Activated T-helper 1 cell treated with anti-CD3 and anti-CD28 coated beads, Interleukin-2, amount 50 U/mL, for 16 hours (primary cell): ENCODE data around the gene ARHGEF16.

ENCODE experiments used
- DNase-seq, 2 donors: peaks; one replicate each; pipeline ENCODE4 v3.0.0-alpha.2; 2020; ENCODE audit warnings: low read depth in 1 of 2, low spot score in 1 of 2

ARHGEF16 gene

DNA sequence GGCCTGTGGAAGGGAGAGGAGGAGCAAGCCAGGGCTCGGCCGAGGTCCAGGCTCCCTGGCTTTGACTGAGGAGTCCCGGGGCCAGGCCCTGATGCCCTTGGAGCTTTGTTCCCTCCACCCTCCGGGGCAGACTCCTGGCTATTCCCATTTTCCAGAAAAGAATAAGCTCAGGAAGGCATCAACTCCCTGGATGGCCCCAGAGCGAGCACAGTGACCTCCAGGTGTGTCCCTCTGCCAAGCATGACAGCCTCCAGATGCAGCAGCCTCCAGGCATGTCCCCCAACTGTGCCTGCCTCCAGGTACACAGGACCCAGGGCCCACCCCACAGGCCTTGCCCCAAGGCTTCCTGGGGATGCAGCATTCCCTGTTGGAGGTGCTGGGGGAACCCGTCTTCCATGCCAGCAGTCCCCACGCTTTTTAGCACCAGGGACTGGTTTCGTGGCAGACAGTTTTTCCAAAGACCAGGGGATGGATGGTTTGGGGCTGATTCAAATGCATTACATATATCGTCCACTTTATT is 15.7 kb upstream of the ARHGEF16 start:
- DNase-seq = no peak

DNA sequence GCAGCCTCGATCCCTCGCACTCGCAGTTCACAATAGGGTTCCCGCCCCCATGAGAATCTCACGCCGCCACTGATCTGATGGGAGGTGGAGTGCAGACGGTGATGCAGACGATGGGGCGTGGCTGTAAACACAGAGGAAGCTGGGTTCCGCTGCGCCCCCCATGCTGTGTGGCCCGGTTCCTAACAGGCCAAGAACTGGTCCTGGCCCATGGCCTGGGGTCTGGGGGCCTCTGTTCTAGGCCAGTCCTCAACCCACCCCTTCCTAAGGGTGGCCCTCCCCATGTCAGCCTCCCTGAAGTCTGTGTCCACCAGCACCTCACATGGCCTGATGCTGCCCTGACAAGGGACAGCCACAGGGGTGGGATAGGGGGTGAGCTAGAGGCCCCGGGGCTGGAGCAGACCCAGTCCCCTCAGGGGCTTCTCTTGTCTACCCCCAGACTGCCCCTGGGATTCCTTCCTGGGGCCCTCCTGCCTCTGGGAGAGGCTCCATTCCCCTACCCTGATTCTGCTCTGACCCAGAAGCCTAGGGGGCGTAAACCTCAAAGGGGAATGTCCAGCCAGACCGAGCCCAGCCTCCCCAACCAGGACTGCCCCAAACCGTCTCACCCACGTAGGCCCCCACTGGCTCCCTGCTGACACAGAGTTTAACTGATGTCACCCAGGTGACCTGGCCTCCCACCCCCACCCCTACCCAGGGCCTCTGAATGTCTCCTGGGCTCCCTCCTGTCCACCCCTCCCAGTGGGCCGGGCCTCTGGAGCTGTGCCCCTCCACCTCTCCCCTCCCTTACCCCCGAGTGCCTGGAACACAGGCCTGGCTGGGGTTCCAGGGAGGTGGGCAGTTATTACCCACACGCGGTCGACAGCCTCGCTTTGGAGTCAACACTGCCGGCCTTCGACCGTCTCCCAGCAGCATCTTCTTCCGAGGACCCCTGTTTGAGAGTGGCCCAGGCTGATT is 14.8 kb upstream of the ARHGEF16 start:
- DNase-seq = no peak

DNA sequence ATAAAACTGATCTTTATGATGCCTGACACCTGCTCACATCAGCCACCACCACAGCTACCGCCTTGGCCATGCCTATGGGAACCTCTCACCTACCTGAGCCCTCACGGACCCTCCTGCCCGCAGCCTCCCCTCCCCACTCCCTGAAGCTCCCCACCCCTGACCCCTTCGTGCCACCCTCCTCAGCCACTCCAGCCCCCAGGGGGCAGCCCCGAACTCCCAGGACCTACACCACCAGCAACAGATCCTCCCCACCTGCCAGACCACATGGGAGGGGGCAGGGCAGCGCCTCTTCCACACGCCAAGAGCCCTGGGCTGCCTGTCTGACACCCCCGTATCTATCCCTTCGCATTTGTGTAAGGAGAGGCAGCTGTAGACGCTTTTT is 14.2 kb upstream of the ARHGEF16 start:
- DNase-seq = no peak

DNA sequence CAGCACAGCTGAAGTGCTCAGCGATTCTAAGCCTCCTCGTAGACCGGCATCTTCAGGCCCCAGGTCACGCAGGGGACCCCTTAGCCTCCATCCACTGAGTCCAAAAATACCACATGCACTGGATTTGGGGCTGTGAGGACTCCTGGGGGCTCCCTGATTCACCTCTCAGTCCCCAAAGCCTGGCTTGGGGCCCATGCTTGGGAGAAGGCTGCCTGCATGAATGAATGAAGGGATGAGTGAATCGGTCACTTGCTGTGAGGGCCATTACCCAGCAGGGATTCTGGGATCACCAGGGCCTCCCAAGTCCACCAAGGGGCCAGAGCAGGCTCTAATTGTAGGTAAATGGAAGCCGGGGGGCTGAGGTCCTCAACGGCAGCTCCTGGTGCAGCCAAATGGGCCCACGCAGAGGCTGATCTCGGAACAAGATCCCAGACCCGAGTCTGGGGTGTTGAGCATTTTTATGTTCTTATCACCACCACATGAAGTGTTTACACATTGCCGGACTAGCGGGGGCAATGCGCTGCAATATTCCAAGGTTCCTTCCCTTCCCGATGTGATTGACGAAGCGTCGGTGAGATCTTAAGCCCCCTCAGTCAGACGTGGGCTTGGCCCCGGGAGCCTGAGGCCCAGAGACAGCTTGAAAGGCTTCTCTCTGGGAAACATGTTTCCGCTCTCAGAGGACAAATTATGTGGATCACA is 13.6 kb upstream of the ARHGEF16 start:
- no peak for DNase-seq

GRCh38 chr1:3441410-3441847 is 13.0 kb upstream of the ARHGEF16 start:
- no peak for DNase-seq

DNA sequence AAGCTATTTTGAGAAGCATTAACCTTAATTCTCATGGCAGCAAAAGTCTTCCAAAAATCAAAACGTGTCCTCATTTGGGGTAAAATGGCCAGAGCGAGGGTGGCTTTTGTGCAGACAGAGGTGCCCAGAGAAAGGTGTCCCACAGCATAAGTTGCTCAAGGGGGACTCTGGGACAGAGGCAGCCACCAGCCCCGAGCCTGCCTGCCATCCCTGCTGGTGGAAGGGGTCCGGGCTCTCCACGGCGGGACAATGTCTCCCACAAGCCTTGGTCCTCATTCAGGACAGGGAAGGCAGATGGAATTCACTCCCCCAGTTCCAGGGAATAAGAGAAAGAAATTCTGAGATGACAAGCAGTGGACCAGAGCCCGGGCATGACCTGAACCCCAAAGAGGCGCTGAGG is 12.6 kb upstream of the ARHGEF16 start:
- no peak for DNase-seq

GRCh38 chr1:3442331-3442730 is 12.1 kb upstream of the ARHGEF16 start:
- no peak for DNase-seq

DNA sequence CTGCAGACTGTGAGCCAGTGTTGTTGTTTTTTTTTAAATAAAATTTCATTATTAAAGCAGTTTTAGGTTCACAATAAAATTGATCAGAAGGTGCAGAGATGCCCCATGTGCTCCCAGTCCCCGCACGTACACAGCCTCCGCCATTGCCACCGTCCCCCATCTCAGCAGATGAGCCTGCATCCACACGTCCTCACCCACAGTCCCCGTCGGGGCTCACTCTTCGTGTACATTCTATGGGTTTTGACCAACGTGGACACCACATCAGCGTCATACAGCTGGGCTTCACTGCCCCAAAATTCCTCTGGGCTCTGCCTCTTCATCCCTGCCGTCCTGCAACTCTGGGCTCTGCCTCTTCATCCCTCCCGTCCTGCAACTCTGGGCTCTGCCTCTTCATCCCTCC is 11.6 kb upstream of the ARHGEF16 start:
- DNase-seq = no peak

DNA sequence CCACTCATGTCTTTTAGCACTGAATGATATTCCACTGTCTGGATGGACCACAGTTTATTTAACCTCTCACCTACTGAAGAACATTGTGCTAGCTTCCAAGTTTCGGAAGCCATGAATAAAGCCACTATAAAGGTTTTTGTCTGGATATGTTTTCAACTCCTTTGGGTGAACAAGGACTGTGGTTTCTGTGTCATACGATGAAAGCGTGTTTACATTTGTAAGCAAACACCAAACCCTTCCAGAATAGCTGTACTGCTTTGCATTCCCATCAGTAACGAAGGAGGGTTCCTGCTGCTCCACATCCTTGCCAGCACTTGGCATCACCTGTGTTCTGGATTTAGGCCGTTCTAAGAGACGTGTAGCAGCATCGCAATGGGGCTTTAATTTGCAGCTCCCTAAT is 10.7 kb upstream of the ARHGEF16 start:
- no peak for DNase-seq

DNA sequence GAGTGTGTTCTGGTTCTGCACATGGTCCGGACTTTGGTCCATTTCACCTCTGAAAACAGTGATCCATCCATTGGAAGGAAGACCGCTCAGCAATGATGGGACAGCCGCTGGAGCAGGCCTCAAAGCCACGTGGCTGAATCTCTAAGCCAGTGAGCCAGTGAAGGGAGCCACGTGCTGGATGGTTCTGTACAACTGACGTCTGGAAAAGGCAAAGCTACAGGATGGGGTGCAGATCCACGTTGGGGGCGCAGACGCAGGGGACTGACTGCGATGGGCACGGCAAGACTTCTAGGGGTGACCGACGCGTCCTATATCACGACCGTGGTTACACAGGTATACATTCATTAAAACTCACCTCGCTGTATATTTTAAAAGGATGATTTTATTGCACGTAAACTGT is 10.2 kb upstream of the ARHGEF16 start:
- DNase-seq = no peak

DNA sequence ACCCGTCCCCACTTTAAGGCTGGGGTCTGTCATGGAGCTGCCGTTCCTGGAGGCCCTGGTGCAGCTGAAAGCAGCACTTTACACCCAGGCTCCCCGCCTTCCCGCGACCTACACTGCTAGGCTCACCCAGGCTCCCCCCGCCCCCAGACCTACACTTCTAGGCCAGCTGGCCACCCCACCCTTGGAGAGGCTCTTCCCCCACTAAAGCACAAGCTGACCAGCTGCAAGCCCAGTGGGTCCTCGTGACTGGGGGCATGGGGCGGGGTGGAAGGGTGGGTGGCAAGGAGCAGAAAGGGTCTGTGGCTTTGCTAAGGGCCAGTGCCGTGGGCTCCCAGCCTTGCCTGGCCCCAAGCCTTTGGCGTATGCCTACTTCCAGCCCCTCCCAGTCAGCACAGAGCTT is 9.7 kb upstream of the ARHGEF16 start:
- DNase-seq = no peak

DNA sequence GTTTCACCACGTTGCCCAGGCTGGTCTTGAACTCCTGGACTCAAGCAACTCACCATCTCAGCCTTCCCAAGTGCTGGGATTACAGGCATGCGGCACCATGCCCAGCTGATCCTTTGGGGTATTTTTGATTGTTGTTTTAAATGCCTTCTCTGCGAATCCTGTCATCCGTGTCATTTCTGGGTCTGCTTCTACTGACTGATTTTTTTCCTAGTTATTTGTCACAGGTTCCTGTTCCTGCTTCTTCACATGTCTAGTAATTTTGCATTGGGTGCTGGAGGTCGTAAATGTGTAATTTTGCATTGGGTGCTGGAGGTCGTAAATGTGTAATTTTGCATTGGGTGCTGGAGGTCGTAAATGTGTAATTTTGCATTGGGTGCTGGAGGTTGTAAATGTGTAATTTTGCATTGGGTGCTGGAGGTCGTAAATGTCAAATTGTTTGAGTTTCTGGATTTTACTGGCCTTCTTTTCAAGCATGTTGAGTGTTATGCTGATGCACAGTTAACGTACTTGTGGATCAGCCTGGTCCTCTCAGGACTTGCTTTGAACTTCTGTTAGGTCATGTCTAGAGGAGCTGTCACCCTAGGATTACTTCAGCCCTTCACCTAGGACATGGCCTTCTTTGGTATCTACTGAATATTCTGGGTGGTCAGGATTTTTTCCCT is 4.1 kb upstream of the ARHGEF16 start:
- no peak for DNase-seq

DNA sequence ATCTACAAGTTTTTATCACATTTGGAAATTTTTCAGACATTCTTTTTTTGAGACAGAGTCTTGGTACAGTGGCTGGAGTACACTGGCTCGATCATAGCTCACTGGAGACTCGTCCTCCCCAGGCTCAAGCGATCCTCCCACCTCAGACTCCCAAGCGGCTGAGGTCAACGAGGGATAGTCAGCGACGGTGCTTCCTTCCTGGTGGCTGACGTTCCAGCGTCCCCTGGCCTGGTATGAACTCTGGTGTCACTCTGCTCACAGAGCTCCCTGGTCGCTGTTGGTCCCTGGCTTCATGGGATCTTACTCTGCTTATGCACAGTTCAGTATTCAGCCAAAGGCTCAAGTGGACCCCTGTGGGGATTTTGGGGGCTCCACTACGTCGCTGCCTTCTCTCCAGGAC is 3.5 kb upstream of the ARHGEF16 start:
- DNase-seq = no peak

DNA sequence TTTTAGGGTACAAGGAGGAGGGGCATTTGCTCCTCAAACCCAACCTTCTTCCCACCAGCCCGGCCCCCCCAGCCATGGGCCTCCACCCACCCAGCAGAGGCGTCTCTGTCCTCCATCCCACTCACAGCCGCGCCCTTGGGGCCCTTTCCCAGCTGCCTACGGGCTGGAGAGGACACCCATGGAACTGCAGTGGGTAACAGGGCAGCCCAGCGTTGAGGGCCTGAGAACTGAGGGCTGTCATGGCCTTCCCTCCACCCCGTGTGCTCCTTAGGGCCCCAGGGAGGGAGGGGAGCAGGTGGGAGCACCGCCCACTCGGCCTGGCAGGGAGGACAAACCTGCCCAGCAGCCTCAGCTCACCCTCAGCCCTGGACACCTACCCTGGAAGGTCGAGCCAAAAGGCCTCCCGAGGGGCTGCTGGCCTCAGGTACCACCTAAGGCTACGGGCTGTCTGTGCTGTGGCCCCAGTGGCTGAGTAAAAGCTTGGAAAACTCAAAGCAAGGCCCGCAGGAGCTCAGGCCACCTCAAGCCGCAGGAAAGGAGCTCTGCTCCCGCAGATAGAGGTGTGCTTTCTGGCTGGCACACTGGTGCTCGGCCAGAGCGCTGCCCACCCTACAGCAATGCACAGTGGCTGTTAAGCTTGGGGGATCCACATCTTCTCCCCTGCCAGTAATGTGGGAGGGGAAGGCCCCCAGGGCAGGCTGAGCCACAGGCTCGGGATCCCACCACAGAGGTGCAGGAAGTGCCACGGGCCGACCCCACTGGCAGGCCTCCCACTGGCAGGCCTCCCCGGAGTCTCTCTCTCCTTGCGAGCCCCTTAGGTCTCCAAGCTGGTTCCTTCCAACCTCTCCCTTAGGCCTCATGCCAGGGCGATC is 2.2 kb upstream of the ARHGEF16 start:
- DNase-seq = no peak

DNA sequence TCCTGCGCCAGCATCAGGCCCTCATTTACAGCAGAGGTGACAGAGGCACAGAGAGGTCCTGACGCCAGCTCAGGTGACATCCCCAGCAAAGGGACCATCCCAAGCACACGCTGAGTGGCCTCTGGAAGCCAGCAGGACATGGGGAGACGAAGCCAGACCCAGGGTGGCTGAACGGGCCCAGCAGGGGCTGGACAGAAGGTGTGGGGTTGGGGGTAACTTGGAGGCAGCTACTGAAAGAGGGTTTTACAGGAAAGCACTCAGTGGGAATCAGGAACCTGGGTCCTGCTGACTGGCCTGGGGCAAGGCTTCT is 1.6 kb upstream of the ARHGEF16 start:
- DNase-seq = no peak

- peak; percentile 57 to 60 for DNase-seq
Observed at GRCh38 chr1:3453203-3453761, 1.2 kb upstream of the ARHGEF16 start.

GRCh38 chr1:3454811-3455618 is 550 bp downstream of the ARHGEF16 start:
- no peak for DNase-seq

- no peak for DNase-seq
Observed at GRCh38 chr1:3455670-3456448, 1.4 kb downstream of the ARHGEF16 start.

DNA sequence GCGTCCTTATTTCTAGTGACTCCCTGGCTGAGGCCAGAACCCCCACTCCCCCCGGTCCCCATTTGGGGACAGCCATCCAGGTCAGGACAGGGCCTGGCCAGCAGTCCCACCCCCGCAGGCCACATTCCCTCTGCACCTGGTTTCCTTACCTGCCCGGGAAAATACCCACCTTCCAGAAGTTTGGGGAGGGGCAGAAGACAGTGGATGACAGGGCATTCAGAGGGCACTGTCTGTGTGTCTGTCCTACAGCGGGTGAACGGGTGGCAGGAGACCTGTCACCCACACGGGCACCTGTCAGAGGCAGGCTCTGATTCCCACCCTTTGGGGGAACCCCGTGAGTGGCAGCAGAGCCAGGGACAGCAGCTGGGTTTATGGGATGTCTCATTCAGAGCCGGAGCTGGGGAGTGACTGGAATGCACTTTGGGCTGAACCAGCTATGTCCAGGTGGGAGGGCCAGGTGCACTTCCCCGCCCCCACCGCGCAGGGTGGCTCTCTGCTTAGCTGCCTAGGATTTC is 2.0 kb downstream of the ARHGEF16 start:
- no peak for DNase-seq
